SIG-M5 treated with dmso at 0.1 percent for 504 hours (cell line): Measurements from ENCODE around the gene CDH13.

Experiments
- DNase-seq: peaks from one replicate; lab custom pipeline; 2025; ENCODE audit not compliant: unreplicated experiment; lab: John Stamatoyannopoulos, UW

CDH13 gene

DNA sequence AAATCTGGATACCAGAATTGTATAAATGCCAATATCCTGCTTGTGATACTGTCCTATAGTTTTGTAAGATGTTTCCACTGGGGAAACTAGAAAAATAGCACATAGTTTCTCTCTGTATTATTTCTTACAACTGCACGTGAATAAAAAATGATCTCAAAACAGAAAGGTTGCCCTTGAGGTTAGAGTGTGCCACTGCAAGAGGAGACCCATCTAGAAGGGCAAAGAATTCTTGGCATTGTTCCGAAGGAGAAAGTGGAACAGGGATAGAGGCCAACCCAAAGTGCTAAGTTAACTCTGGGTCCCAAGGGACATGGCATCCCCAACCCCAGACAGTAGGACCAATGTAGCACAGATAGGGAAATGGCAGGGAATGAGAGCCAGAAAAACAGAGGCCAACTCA lies 703.5 kb downstream of the CDH13 start:
- no peak for DNase-seq

DNA sequence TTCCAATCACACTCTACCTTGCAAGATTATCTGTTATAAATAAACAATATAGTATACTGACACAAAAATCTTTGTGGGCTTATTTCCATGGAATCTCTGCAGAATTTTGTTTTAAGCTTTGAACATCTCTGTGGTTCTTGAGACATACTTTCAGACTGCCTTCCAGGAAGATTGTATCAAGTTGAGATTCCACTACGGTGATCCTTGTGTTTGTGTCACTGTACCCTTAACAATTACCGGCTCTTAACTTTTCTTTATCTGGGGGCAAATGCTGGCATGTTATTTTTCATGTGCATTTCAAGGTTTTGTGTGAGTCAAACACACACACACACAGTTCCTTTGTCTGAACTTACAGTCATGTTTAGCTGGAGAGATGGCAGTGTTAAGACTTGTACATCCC lies 708.3 kb downstream of the CDH13 start:
- no peak for DNase-seq

DNA sequence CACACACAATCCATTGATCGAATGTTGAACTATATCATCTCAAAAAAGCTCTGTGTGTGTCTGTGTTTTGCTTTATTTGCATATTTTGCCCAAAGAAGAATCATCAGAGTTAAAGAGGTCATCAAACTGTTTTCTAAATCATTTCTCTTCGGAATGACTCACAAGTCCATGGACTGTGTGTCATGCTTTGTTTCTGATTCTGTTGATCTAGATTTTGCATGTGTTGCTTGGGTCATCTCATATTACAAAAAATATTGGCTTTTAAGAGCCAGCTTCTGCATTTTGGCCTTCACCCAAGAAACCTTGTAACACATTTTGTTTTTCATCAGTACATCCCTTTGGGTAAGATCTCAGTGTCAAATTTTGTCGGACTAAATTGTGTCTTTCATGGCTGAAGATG lies 709.8 kb downstream of the CDH13 start:
- DNase-seq = no peak

DNA sequence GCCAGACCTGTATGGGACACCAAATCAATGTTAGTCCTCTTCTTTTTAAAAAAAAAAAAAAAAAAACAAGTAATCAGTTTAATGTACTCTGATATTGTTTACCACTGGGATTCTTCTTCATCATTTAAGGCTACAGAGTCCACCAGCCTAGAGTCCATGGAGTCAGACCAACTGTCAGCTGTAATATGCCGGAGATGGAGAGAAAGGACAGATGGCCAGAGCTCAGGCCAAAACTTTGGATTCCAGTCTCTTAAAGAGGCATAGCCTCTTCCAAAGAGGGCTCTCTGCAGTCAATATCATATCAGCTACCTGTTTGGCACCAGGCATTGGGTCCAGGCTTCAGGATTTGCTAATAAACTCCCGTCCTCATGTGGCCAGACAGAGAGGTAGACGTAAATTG lies 711.4 kb downstream of the CDH13 start:
- no peak for DNase-seq

DNA sequence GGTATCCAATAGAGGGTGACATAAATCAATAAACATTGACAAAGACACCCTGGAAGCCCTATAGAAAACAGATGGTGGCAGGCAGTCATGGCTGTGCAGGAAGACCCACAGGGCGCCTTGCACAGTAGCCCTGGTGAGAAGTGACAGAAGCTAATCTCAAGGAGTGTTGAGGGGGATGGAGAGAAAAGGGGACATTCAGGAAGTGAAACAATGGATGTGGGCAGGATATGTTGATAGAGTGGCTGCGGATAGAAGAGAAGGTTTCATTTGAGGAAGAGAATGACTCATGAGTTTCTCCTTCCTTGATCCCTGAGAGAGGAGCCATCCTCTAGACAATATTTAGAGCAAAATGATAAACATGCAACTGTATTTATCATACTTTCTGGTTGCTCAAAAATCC lies 712.2 kb downstream of the CDH13 start:
- peak; percentile 35 for DNase-seq

DNA sequence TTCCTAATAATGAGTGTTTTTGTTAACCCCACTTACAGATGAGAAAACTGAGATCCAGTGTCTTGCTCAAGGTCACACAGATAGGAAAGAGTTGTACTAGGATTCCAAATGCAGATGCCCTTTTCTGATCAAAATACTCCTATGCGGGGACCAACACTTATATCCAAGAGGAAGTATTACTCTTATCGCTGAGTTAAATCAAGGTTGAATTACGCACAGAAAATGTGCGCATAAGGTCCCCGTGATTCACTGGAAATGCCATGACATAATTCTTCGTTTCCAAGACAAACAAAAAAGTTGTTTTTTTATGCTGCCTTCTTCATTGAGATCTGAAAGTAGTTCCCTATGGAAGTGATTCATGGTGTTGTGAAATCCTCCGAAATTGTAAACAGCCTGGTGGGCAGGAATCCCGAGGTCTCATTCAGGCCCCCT lies 717.2 kb downstream of the CDH13 start:
- no peak for DNase-seq

DNA sequence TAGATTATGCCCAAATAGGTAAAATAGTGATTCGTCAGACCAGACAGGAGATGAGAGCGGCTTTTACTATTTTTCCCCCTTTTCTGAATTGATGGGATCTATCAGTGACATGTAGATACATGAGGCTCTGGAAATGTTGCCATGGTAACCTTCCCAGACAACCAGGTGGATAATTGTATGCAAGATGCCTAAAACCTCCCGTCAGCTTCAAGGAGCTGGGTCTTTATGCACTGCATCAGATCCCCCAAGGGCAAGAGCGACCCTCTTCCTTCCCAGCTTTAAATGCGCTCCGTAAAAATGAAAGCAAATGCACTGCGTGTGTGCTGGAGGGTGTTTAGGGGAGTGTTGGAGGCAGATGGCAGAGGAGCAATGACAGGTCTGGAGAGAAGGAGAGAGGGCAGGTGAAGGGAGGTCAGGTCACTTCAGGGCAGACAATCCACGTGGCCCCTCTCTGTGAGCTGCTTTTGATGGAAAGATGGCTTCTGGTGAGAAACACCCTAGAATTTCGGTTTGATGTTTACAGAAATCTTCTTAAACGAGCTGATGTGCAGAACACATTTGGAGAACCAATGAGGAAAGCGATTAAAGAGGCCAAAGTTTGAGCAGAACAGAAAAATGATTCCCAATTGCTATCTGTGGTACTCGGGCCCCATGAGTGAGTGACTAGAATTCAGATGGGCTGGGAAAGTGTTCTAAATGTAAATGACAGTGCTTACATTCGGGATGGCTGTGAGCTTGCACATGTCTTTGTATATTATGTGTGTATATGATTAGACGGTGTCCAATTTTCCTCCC lies 719.3 kb downstream of the CDH13 start:
- no peak for DNase-seq

DNA sequence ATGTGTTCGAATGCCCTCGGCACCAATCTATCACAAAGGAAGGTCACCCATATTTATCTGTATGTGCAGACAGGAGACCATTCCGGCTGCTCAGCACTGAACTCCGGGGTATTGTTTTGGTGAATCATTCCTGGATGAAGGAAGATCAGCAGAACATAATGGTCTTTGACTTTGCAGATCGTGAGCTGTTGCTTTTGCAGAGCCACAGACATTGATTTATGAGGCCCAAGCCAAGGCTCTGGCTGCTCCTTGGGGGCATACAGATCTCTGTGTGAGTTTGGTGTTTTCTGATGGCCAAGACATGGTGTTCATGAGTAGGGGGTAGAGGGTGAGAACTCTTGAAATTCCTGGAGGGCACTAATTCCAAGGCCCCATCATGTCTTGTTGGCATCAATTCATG lies 722.2 kb downstream of the CDH13 start:
- DNase-seq = no peak

DNA sequence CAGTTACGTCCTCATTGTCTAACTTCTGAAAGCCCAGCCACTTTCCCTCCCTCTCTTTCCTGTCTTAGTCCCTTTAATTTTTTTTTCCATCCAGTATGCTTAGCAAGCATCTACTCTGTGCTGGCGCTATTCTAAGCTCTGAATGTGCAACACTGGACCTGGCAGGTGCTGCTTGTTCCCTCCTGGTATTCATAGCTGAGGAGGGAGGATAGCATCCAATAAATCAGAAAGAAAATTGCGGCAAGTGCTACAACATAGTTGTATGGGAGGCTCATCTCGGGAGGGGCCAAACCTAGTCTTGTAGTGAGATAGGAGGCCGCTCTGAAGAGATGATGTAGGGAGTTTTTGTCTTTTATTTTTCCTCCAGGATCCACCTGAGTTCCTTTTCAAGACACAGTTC lies 723.7 kb downstream of the CDH13 start:
- DNase-seq = no peak

DNA sequence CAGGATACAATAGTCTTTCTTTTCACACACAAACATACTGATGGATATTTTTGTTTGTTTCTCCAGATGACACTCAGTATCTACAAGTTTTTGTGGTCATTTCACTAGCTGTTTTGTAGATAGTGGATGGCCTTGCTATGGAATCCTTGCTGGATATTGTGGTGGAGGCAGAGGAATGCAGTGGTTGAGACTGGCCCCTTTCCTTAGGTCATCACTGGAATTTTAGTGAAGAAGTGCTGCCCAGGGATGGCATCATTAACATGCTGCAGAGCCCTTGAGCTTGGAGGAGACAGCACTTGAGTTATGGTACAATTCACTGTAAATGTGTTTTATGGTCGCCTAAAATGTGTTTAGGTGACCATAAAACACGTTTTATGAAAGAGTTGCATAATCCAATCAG lies 725.1 kb downstream of the CDH13 start:
- no peak for DNase-seq

DNA sequence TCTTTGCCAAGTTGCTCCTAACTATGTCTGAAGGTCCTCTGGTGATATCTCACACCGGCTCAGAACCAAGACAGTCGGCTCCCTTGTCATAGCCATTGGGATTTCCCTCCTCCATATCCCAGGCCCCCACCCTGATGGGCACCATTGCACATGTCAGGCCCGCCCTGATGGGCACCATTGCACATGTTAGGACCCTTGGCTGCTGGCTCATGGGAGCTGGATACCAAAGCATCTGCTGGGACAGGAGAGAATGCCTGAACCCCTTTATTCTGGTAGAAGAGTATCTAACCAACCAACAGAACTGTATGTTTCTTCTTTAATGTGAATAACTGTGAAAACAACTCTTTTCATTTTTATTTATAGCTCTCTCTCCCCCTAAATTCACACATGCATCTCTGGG lies 726.5 kb downstream of the CDH13 start:
- no peak for DNase-seq

DNA sequence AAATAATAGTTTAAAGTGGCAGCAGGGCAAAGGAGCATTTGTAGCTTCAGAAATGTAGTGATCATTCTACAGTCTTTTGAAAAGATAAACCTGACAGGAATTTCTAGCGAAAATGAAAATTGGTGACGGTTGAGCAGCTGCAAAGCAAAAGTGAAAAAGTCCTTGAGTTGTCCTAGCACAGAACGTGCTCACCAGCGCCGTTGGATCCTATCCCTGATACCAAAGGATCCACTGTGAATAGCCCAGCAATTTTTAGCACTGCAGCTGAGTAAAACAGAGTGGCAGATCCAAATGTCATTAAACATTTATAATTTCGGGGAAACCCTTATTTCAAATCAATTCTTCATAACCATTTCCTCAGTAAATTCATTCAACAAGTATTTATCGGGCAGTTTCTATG lies 727.2 kb downstream of the CDH13 start:
- no peak for DNase-seq

DNA sequence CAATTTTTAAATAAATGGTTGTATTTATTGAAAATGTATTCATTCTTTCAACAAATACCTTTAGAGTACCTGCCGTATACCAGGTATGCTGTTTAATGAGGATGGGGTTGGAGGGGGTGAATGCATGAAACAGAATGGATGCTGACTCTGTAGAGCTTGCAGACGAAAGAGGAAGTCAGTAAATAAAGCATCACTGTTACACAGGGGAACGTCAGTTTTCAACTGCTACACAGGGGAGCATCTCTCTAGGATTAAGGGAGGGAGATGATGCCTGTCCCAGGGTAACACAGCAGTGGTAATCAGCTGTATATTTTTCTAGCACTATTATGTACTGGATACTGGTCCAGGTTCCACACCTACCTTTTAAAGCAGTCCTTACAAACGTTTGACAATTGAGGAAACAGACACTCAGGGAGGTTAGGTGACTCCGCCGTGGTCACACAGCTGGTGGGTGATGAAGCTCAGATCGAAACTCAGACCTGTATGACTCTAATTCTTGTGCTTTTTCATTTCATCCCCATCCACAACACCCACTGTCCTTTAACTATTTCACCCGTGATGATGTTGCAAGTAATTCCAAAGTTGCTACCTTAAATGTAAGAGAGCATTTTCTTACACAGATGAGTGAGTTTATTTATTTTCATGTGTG lies 728.9 kb downstream of the CDH13 start:
- DNase-seq = no peak

DNA sequence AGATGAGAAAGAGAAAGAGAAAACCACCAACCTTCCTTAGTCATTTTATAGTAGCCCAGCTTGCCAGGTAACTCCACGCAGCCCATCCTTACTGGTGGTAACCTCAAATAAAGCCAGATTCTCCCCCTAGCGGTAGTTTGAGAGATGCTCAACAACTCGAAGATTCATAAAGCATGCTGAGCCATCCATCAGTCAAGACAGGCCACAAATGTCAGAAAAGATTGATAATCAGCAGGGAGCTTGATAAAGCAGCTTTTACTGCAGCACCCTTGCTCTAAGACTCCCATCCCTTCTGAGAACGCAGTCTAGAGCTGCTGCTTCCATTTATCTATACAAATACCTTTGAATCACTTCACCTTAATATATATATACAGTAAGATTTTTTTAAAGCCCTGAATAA lies 729.5 kb downstream of the CDH13 start:
- peak; percentile 47 for DNase-seq

DNA sequence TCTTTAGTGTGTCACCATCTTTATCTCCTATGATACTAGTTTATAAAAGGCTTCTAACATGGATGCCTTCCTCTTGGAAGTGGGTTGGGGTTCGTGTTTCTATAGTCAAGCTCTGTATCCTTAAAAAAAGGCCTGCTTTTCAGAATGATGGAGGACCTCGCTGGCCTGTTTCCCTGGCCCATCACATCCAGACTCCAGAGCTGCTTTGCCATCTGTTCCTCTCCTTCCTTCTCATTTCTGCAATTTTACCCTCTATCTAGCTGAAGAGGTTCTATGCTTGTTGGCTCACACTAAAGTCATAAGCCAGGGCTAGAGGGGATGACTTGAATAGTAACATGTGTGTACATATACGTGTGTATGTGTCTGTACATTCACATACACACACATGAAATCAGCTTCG lies 730.2 kb downstream of the CDH13 start:
- no peak for DNase-seq

DNA sequence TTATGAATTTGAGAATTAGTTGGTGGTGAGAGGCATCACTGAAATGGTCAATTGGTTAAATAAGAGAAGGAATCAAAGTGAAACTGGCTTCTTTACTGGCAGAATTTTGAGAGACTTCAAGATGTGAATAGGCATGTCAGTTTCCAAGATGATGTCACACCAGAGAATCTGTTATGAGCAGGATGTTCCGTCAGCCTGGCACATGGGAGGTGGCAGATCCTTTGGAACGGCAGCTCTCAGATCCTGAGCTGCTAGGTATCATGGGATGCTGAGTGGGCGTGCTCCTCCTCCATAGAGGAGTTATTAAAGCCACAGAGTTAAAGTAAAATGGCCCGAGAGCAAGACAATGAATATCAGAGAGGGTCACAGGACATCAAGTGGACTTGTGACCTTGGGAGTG lies 736.8 kb downstream of the CDH13 start:
- DNase-seq = no peak

DNA sequence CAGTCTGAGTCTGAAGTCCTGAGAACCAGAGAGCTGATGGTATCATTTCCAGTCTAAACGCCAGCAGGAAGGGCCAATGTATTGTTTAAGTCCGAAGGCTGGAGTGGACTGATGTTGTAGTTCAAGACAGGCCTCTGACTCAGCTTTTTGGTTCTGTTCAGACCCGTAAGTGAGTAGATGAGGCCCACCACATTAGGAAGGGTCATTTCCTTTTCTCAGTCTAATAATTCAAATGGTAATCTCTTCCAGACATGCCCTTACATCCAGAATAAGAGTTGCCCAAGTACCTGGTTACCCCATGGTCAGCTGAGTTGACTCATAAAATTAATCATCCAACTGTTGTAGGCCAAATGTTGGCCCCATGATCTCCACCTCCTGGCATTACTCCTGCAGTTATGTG lies 738.4 kb downstream of the CDH13 start:
- DNase-seq = no peak

DNA sequence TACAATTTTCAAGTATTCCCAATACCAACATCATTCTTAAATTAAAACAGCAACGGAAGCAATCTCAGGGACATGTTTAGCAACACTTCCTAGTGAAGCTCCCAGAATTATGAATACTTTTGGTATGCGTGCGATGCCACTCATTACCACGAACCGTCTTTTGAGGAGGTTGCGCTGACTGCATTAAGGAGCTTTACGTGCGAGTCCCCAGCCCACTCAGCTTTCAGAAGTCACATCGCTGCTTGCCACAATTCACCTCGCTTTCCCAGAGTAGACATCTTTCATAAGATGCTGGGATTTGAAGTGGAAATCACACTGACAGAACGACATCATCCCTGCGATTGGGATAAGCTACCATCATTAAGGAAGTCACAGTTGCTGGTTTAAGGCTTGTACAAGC lies 739.5 kb downstream of the CDH13 start:
- no peak for DNase-seq

DNA sequence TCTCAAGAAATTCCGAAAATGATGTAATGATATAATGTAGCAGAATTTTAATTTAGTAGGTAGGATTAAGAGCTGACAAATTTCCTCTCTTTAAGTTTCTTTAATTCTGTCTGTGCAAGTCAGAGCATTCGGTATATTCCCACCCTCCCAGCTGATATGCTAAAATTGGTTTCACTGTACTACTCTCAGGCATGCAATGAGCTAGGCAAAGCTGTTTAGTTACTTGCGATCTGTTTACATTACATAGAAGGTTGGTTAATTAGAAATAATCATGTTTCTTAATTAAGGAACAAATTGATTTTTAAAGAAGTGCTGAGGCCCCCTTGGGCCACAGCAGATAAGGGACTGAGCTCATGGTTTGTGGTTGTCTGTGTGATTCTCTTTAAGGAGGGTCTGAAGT lies 748.2 kb downstream of the CDH13 start:
- DNase-seq = no peak

DNA sequence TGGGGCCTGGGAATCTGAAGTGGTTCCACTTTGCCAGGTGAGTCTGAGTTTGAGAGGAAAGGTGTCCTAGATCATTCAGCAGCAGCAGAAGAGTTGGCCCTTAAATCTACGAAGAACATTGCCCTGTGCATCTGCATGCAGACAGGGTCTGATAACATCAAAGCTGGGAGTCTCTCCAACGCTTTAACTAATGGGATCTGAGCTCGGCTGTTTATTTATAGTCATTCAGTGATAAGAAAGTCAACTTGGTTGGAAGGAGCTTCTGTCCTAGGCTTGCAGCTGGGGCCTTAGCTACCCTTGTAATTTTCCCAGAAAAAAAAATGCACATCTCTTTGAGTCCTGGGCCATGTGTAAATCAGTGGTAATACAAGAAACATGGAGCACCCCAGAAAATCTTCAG lies 763.0 kb downstream of the CDH13 start:
- no peak for DNase-seq

DNA sequence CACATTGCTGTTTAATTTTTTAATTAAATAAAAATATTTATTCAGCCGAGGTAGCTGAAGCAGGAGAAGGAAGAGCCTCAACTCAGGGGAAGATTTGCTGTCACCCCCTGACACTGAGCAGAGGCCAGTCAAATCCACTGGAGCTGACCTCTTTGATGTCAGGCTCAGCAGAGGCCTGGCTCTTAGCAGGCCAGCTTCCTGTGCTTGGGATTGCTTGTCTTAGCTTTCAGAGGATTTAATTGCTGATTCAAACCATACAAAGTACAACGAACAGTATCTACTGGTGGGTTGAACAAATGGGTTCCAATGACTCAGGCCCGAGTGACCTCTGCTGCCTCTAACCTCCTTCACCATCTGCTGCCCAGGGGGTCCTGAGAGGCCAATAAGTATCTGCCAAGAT lies 764.0 kb downstream of the CDH13 start:
- DNase-seq = no peak

DNA sequence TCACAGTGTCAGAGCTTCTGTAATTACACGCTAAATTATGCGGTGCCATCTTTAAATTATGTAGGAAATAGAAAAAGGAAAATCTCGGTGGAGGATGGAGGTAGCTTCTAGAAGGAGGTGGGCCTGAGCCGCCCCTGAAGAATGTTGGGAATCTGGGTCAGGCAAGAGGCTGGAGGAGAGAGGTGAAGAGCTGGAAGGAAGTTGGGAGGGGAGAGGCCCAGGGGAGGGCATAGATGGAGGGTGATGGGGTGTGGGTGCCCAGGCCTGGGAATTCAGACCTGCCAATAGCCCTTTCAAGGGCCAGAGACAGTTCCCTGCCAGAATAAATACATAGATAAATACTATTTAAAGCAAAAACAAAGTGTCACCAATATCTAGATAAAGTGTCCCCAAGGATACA lies 766.0 kb downstream of the CDH13 start:
- no peak for DNase-seq
